CD4-positive, alpha-beta T cell treated with Interleukin-4 for 4 hours (primary cell): Measurements from ENCODE around the gene MAP3K4.
"Not testable (repeated sequence)": the region's sequence is repeated elsewhere in the genome, so short reads cannot be mapped to it uniquely, and the experiment has no call there.

Source experiments
- DNase-seq: peaks from one replicate; pipeline ENCODE4 v3.0.0-alpha.2; 2020

Gene MAP3K4

DNA sequence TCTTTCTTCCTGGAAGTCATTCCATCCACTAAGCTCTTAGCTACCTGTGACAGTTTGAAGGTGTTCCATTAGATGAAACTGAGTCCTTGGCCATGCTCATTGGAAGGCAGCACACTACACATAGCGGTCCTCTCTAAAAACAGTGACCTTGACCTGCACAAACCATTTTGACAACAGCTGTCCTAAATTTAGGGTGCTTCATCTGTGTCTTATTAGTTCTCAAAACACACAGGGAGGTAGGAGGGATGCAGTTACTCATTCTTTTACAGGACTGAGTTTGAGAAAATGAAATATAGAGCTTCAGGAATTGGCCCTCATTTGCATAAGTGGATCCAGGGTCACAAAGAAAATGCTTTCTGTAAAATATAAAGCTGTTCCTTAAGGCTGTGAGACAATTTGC is 20.4 kb upstream of the MAP3K4 start:
- DNase-seq = no peak

DNA sequence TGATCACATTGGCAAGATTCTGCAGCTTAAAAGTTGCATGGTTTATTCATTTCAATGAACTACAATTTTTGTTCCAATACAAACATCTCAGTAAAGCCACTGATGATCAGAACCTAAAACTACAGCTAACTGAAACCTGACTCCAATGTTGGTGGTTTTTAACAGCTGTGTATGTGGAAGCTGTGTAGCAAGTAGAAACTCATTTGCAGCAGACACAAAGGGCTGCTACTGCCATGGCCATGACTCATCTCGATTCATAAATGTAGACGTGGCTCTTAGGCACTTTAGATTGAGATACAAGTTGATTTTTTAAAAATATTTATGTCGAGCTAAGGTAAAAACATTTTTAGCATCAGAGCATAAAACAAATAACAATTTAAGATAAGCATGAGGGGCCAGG is 19.5 kb upstream of the MAP3K4 start:
- DNase-seq = no peak

DNA sequence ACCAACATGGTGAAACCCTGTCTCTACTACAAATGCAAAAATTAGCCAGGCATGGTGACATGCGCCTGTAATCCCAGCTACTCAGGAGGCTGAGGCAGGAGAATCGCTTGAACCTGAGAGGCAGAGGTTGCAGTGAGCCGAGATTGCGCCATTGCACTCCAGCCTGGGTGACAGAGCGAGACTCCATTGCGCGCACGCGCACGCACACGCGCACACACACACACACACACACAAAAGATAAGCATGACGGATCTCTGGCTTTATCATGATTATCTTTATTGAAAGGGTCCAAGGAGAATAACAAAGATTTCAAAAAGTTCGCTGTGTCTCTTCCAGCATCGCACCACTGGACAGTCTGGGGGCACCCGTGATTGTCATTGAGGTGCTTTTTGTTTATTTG is 19.0 kb upstream of the MAP3K4 start:
- not testable (repeated sequence) for DNase-seq

DNA sequence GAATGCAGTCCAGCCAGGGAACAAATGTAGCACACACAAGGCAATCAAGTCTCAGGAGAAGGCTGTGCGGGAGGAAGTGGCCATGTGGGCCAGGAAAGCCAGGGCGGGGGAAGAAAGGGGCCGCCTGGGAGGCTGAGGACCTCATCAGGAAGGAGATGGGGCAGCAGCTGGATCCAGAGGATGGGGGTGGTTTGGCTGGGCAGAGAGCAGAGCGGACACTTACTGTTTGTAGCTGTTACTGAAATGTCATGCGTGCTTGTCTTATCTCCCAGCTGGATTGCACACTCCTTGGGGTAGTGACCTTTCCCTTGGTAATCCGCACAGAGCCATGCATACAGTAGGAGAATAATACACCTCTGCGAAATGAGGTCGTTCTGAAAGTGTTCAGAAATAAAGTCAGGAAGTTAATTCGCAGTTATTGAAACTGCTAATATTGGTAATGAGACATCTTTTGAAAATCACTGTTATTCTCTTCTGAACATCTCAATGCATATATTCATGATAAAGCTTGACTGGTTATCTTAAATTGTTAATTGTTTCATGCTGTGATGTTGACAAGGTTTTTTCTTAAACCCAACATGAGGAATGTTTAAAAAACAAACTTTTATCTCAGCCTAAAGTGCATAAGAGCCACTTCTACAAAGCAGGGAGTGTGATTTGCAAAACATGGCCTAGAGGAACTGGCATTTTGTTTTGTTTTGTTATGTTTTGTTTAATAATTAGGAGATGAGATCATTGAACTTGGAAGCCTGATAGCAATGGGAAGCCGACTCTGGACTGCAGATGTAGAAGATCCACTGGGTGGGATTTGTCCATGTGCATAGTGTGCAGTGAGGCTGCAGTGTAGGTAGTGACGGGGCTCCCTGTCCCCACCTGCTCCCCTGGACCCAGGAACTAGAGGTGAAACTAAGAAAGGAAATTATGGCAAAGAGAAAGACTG is 18.0 kb upstream of the MAP3K4 start:
- no peak for DNase-seq

GRCh38 chr6:160974304-160974771 is 17.2 kb upstream of the MAP3K4 start:
- no peak for DNase-seq

DNA sequence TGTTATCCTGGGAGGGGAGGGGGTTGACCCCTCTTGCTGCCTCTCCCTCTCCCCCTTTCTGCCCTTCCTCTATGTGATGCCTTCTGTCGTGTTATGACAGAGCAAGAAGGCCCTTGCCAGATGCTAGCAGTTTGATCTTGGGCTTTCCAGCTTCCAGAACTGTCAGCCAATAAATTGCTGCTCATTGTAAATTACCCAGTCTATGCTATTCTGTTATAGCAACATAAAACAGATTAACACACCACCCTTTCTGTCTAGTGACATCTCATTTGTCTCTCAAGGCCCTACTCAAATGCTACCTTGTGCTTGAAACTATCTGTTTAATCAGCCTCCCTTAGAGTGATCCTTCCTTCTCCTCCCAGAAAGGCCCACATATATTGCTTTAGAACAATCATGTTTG is 16.4 kb upstream of the MAP3K4 start:
- DNase-seq = no peak

DNA sequence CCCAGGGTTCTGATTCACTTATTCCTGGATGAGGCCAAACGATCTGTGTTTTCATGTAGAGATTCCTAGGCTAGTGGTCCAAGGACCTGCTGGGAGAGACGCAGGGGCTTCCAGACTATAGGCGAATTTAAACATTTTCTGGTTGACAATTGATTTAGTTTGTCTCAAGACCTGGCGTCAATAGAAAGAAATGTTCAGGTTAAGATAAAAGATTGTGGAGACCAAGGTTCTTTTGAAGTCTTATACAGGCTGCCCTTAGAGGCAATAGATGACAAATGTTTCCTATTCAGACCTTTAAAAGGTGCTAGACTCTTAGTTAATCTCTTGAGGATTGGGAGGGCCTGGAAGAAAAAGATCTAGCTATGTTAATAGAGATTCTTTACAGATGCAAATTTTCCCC is 15.6 kb upstream of the MAP3K4 start:
- not testable (repeated sequence) for DNase-seq

- no peak for DNase-seq
Observed at GRCh38 chr6:160978141-160978901, 13.2 kb upstream of the MAP3K4 start.

- DNase-seq = no peak
Observed at GRCh38 chr6:160979061-160979708, 12.4 kb upstream of the MAP3K4 start.

GRCh38 chr6:160983377-160983948 is 8.1 kb upstream of the MAP3K4 start:
- not testable (repeated sequence) for DNase-seq

DNA sequence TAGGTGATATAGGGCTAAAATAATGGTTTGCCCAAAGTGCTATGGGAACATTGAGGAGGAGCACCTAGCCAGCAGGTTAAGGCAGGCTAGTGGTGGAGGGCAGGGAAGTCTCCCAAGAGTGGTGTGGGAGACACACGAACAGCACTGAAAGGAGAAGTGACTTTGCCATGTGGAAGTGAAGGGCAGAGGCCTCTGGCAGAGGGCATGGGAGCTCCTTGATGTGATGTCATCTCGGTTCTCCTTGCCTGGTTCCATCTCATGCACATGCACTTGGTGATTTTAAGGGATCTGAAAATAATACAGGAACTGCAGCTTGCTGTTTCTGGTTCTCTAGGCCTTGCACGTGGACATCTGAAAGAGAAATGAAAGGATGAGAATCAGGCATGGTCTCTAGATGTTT is 4.7 kb upstream of the MAP3K4 start:
- DNase-seq = peak; percentile 14

DNA sequence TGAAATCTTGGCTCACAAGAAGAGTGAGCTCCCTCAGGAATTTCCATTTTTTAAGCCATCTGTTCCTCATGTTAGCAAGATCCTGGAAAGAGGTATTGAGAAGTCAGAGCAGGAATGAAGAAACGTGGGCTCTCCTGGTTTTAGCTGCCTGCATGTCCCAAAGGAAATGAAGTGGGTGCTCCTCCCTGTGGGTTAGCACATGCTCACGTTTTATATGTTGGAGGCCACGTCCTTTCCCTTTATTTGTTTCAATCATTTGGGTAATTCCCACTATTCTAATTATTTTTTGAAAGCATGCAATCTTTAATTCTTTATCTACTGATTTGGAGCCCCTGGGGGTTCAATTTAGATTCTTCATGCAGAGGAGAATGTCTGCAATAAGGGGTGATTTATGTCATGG is 4.3 kb upstream of the MAP3K4 start:
- no peak for DNase-seq

GRCh38 chr6:160990847-160991405 is 643 bp upstream of the MAP3K4 start:
- DNase-seq = no peak

DNA sequence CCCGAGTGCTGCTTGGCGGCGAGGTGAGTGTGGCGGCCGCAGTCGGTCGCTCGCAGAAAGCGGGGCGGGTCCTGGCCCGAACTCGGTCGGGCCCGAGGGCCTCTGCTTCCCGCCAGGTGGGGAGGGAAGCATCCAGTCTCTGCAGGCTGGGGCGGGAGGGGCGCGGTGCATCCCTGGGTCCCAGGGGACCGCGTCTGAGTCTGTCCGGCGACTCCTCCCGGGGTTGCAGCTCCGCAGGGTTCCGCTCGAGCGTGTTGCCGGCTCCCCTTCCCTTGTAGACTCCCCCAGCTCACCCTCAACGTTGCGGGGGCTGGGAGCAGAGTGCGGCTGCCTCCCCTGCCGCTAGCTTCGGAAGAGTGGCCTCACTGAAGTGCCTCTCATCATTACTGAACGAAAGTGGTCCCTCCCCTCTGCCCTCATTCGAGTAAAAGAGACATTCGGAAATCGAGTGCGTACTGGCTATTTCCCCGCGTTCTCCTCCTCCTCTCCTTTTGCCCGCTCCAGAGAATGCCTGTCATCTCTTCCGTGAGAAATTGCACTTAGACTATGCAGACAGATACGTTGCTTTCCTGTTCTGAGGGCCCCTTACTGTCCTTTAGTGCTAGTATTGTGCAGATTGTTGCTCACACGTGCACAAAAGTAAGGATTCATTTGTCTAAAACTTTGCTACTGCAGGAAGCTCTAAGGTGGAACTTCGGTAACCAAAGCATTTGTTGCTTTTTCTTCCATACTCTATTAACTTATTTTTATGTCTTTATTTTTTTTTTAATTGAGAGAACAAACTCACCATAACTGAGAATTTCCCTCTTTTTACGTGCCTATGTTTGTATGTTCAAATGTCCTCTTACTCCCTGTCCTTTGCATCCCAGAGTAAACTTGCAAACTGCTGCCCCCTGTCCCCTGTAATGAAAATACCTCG is 751 bp downstream of the MAP3K4 start:
- DNase-seq = peak; percentile 50

GRCh38 chr6:160992980-160993314 is 1.4 kb downstream of the MAP3K4 start:
- no peak for DNase-seq

- DNase-seq = no peak
Observed at GRCh38 chr6:160995271-160995670, 3.7 kb downstream of the MAP3K4 start.

DNA sequence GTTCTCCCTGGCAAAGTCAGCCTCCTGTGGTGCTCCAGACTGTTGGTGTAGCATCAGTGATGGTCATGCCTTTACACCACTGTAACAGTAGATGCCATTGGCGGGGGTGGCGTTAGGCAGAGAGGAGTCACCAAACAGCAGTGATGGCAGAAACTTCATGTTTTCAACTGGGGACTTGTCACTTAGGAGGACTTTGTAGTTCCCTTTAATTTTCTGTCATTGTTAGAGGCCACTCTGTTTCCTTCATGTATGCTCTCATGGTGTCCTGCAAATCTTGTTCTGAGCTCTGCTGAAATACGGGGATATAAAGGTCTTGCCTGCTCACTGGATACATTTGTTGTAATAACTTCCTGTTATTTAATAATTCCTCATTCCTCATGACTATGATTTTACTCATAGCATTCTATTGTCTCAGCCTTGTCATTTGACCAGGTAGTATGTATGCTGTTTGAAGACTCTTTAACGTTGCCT is 4.6 kb downstream of the MAP3K4 start:
- no peak for DNase-seq

DNA sequence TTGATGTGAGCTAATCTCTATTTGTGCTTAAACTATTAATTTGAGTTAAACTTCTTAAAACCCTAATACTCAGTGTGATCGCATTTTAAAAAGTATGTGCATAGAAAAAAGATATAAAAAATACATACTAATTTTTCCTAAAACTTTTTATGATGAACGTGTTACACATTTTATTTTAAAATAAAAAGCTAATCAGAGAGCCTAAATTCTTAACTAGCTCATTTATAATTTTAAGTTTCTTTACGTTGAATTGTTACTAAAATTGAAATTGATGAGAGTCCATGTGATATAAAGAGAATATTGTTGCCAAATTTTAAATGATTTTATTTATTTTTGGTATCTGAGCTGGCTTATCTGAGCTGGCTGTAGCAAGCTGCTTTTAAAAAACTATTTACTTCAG is 6.6 kb downstream of the MAP3K4 start:
- DNase-seq = no peak

GRCh38 chr6:160998766-160999165 is 7.2 kb downstream of the MAP3K4 start:
- DNase-seq = no peak

GRCh38 chr6:160999516-160999915 is 7.9 kb downstream of the MAP3K4 start:
- DNase-seq = no peak

GRCh38 chr6:161000632-161001031 is 9.1 kb downstream of the MAP3K4 start:
- DNase-seq = no peak

DNA sequence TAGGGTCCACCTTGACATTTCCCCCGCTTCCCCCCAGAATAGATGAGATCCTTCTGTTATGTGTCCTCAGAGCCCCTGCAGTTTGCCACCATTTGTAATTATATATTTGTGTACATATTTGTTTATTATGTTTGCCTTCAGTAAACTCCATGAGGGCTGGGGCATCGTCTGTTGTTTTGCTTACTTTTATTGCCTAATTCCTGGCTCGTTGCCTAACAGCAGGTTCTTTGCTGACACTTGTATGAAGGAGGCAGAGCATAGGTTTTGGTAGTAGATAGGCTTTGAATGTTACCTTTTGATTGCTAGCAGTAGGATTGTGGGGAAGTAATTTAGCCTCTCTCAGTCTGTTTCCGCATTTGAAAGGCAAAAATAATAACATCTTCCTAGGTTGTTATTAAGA is 9.9 kb downstream of the MAP3K4 start:
- DNase-seq = no peak
